HepG2 (cell line): ENCODE measurements around the gene OR2B2. TPM values are rescaled to one million over a fixed set of nuclear protein-coding genes. Genes with fewer than 3 reads are reported as not detected.

Experiments
- CAMTA2 ChIP-seq: sonication (generic); formaldehyde crosslinking; IDR thresholded peaks from 2 replicates; pipeline ENCODE4 v1.4.0; 2020; ENCODE audit warnings: mild to moderate bottlenecking, missing genetic modification reagents, borderline replicate concordance
- ETV6 ChIP-seq: sonication (generic); formaldehyde crosslinking; conservative IDR thresholded peaks from 2 replicates; pipeline ENCODE4 v1.4.0; 2020; ENCODE audit warnings: missing genetic modification reagents
- MLXIP ChIP-seq: sonication (generic); formaldehyde crosslinking; IDR thresholded peaks from 2 replicates; pipeline ENCODE4 v1.9.0; 2021; ENCODE audit warnings: missing genetic modification reagents, borderline replicate concordance
- MYPOP ChIP-seq: sonication (generic); formaldehyde crosslinking; IDR thresholded peaks from 2 replicates; pipeline ENCODE4 v1.8.1; 2023; ENCODE audit warnings: mild to moderate bottlenecking, moderate library complexity, missing genetic modification reagents
- SRF ChIP-seq: IDR thresholded peaks from 2 replicates; pipeline ENCODE4 v1.6.1; 2011; ENCODE audit warnings: mild to moderate bottlenecking, low read depth, low read length, moderate library complexity
- YEATS4 ChIP-seq: sonication (generic); formaldehyde crosslinking; IDR thresholded peaks from 2 replicates; pipeline ENCODE4 v1.4.0; 2020; ENCODE audit warnings: missing genetic modification reagents, borderline replicate concordance
- ZBTB34 ChIP-seq: sonication (generic); formaldehyde crosslinking; IDR thresholded peaks from 2 replicates; pipeline ENCODE4 v1.8.0; 2022; ENCODE audit warnings: mild to moderate bottlenecking, missing genetic modification reagents
- ZBTB7B ChIP-seq: sonication (generic); formaldehyde crosslinking; IDR thresholded peaks from 2 replicates; pipeline ENCODE4 v1.4.0; 2020; ENCODE audit warnings: missing genetic modification reagents
- polyA plus RNA-seq, 8 experiments: library from polyadenylated mRNA; depleted of rRNA in 3 of 8; stranded (reverse) in 7 of 8; unstranded in 1 of 8; fragments of >200 nt; fragmentation: Illumina TruSeq in 4 of 8; extraction: Trizol in 4 of 8; gene quantifications; 2 replicates each; pipeline versions ENCODE4 v1.2.1 to v1.2.3, GENCODE V29; 2011 to 2016; ENCODE audit warnings: low read depth in 4 of 8, missing spikeins in 1 of 8, mixed read lengths in 1 of 8; ENCODE audit not compliant: insufficient read depth in 1 of 8
- total RNA-seq, 5 experiments: library from RNA; depleted of rRNA; stranded (reverse); fragments of >200 nt; fragmentation: Illumina TruSeq; extraction: Trizol; gene quantifications; 2 replicates each; pipeline ENCODE4 v1.2.3, GENCODE V29; 2016; ENCODE audit warnings: low read depth in 1 of 5
- TF ChIP-seq, protein P1 (sequence below): sonication (generic); formaldehyde crosslinking; IDR thresholded peaks from 2 replicates; pipeline ENCODE4 v1.5.1; 2020; ENCODE audit warnings: mild to moderate bottlenecking, missing genetic modification reagents, moderate library complexity
- TF ChIP-seq, protein P2 (sequence below): sonication (generic); formaldehyde crosslinking; IDR thresholded peaks from 2 replicates; pipeline ENCODE4 v1.8.1; 2022; ENCODE audit warnings: low read depth, mild to moderate bottlenecking, missing genetic modification reagents
- TF ChIP-seq, protein P3 (sequence below): sonication (generic); formaldehyde crosslinking; IDR thresholded peaks from 2 replicates; pipeline ENCODE4 v1.8.0; 2022; ENCODE audit warnings: mild to moderate bottlenecking, missing genetic modification reagents; ENCODE audit not compliant: insufficient replicate concordance
- TF ChIP-seq, protein P4 (sequence below): IDR thresholded peaks from 2 replicates; pipeline ENCODE4 v1.6.1; 2012; ENCODE audit warnings: inconsistent platforms

The OR2B2 gene
- total and polyA plus RNA-seq, 2 of the 13 experiments (the other 11 are each of a cell fraction or from before 2014, with no cell fraction given), result not detected

GRCh38 chr6:27867051-27867944 is 44.9 kb downstream of the OR2B2 start (continued):
- TF ChIP-seq, protein P1, sequence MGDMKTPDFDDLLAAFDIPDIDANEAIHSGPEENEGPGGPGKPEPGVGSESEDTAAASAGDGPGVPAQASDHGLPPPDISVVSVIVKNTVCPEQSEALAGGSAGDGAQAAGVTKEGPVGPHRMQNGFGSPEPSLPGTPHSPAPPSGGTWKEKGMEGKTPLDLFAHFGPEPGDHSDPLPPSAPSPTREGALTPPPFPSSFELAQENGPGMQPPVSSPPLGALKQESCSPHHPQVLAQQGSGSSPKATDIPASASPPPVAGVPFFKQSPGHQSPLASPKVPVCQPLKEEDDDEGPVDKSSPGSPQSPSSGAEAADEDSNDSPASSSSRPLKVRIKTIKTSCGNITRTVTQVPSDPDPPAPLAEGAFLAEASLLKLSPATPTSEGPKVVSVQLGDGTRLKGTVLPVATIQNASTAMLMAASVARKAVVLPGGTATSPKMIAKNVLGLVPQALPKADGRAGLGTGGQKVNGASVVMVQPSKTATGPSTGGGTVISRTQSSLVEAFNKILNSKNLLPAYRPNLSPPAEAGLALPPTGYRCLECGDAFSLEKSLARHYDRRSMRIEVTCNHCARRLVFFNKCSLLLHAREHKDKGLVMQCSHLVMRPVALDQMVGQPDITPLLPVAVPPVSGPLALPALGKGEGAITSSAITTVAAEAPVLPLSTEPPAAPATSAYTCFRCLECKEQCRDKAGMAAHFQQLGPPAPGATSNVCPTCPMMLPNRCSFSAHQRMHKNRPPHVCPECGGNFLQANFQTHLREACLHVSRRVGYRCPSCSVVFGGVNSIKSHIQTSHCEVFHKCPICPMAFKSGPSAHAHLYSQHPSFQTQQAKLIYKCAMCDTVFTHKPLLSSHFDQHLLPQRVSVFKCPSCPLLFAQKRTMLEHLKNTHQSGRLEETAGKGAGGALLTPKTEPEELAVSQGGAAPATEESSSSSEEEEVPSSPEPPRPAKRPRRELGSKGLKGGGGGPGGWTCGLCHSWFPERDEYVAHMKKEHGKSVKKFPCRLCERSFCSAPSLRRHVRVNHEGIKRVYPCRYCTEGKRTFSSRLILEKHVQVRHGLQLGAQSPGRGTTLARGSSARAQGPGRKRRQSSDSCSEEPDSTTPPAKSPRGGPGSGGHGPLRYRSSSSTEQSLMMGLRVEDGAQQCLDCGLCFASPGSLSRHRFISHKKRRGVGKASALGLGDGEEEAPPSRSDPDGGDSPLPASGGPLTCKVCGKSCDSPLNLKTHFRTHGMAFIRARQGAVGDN (CRISPR knock-in tag), result peak; percentile 72
- TF ChIP-seq ETV6 (CRISPR knock-in tag) (no peak), CAMTA2 (CRISPR knock-in tag) (no peak), MYPOP (CRISPR knock-in tag) (peak; percentile 94; the same call in 1 of the 2 replicates), MLXIP (0 out of 2 replicates have a peak, but pooled peaks have one; percentile 40), ZBTB34 (no peak), YEATS4 (CRISPR knock-in tag) (0 out of 2 replicates have a peak, but pooled peaks have one; percentile 19), ZBTB7B (CRISPR knock-in tag) (no peak), SRF (no peak)
- TF ChIP-seq, protein P2, sequence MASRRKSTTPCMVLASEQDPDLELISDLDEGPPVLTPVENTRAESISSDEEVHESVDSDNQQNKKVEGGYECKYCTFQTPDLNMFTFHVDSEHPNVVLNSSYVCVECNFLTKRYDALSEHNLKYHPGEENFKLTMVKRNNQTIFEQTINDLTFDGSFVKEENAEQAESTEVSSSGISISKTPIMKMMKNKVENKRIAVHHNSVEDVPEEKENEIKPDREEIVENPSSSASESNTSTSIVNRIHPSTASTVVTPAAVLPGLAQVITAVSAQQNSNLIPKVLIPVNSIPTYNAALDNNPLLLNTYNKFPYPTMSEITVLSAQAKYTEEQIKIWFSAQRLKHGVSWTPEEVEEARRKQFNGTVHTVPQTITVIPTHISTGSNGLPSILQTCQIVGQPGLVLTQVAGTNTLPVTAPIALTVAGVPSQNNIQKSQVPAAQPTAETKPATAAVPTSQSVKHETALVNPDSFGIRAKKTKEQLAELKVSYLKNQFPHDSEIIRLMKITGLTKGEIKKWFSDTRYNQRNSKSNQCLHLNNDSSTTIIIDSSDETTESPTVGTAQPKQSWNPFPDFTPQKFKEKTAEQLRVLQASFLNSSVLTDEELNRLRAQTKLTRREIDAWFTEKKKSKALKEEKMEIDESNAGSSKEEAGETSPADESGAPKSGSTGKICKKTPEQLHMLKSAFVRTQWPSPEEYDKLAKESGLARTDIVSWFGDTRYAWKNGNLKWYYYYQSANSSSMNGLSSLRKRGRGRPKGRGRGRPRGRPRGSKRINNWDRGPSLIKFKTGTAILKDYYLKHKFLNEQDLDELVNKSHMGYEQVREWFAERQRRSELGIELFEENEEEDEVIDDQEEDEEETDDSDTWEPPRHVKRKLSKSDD (CRISPR knock-in tag), result no peak
- TF ChIP-seq, protein P3, sequence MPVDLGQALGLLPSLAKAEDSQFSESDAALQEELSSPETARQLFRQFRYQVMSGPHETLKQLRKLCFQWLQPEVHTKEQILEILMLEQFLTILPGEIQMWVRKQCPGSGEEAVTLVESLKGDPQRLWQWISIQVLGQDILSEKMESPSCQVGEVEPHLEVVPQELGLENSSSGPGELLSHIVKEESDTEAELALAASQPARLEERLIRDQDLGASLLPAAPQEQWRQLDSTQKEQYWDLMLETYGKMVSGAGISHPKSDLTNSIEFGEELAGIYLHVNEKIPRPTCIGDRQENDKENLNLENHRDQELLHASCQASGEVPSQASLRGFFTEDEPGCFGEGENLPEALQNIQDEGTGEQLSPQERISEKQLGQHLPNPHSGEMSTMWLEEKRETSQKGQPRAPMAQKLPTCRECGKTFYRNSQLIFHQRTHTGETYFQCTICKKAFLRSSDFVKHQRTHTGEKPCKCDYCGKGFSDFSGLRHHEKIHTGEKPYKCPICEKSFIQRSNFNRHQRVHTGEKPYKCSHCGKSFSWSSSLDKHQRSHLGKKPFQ (CRISPR knock-in tag), result no peak
- TF ChIP-seq, protein P4, sequence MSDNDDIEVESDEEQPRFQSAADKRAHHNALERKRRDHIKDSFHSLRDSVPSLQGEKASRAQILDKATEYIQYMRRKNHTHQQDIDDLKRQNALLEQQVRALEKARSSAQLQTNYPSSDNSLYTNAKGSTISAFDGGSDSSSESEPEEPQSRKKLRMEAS, result 0 out of 2 replicates have a peak, but pooled peaks have one; percentile 34
